Loucy (cell line): ENCODE measurements around the gene TRPM3.

ENCODE experiments used
- H2AFZ ChIP-seq: fragments of 200-600 bp; sonication (generic); 2 replicates; pipeline ENCODE4 v1.6.0; 2016; ENCODE audit warnings: antibody characterized with exemption, mild to moderate bottlenecking, low read length, moderate library complexity
- H3F3A ChIP-seq: fragments of 200-600 bp; 2 replicates; pipeline ENCODE4 v1.6.0; 2016; ENCODE audit warnings: antibody characterized with exemption, low read depth, mild to moderate bottlenecking
- H3K27me3 ChIP-seq: fragments of 200-600 bp; sonication (generic); 2 replicates; pipeline ENCODE4 v1.6.1; 2014; ENCODE audit warnings: low read length, mild to moderate bottlenecking; ENCODE audit not compliant: insufficient read depth, poor library complexity, severe bottlenecking
- H3K36me3 ChIP-seq: fragments of 200-600 bp; sonication (generic); 2 replicates; pipeline ENCODE4 v1.6.1; 2016; ENCODE audit warnings: low read length; ENCODE audit not compliant: insufficient read depth
- H3K4me1 ChIP-seq: fragments of 200-600 bp; sonication (generic); 2 replicates; pipeline ENCODE4 v1.5.1; 2014; ENCODE audit warnings: low read length, mild to moderate bottlenecking; ENCODE audit not compliant: insufficient read depth, poor library complexity, severe bottlenecking
- H3K4me2 ChIP-seq: fragments of 200-600 bp; sonication (generic); 2 replicates; pipeline ENCODE4 v1.6.0; 2014; ENCODE audit warnings: antibody characterized with exemption, low read length, low read depth, mild to moderate bottlenecking; ENCODE audit not compliant: poor library complexity, severe bottlenecking
- H3K4me3 ChIP-seq: fragments of 200-600 bp; sonication (generic); 2 replicates; pipeline ENCODE4 v1.5.1; 2014; ENCODE audit warnings: low read length, mild to moderate bottlenecking, mixed read lengths; ENCODE audit not compliant: poor library complexity, severe bottlenecking
- H3K79me2 ChIP-seq: fragments of 200-600 bp; sonication (generic); 2 replicates; pipeline ENCODE4 v1.6.1; 2014; ENCODE audit warnings: low read length; ENCODE audit not compliant: insufficient read depth
- H3K9ac ChIP-seq: fragments of 200-600 bp; sonication (generic); 2 replicates; pipeline ENCODE4 v1.6.0; 2014; ENCODE audit warnings: mild to moderate bottlenecking, low read depth, low read length, moderate library complexity; ENCODE audit not compliant: poor library complexity, severe bottlenecking
- H3K9me2 ChIP-seq: fragments of 200-600 bp; sonication (generic); replicated peaks from 2 replicates; pipeline ENCODE4 v1.6.1; 2016; ENCODE audit warnings: low read depth, low read length, mixed read lengths
- H3K9me3 ChIP-seq: fragments of 200-600 bp; sonication (generic); 2 replicates; pipeline ENCODE4 v1.6.1; 2014; ENCODE audit warnings: mild to moderate bottlenecking, antibody characterized with exemption, low read length, low read depth; ENCODE audit not compliant: insufficient read depth
- H4K20me1 ChIP-seq: fragments of 200-600 bp; sonication (generic); 2 replicates; pipeline ENCODE4 v1.6.0; 2014; ENCODE audit warnings: antibody characterized with exemption, low read length, mild to moderate bottlenecking; ENCODE audit not compliant: insufficient read depth, poor library complexity, severe bottlenecking
- EZH2phosphoT487 ChIP-seq: fragments of 200-600 bp; IDR thresholded peaks from 2 replicates; pipeline ENCODE4 v1.6.1; 2018; ENCODE audit warnings: antibody characterized with exemption, mild to moderate bottlenecking, moderate library complexity, borderline replicate concordance
- TF ChIP-seq, protein P1 (sequence below): fragments of 200-600 bp; sonication (generic); conservative IDR thresholded peaks from 2 replicates; pipeline ENCODE4 v1.5.1; 2014; ENCODE audit warnings: mild to moderate bottlenecking, antibody characterized with exemption, low read length

The TRPM3 gene

DNA sequence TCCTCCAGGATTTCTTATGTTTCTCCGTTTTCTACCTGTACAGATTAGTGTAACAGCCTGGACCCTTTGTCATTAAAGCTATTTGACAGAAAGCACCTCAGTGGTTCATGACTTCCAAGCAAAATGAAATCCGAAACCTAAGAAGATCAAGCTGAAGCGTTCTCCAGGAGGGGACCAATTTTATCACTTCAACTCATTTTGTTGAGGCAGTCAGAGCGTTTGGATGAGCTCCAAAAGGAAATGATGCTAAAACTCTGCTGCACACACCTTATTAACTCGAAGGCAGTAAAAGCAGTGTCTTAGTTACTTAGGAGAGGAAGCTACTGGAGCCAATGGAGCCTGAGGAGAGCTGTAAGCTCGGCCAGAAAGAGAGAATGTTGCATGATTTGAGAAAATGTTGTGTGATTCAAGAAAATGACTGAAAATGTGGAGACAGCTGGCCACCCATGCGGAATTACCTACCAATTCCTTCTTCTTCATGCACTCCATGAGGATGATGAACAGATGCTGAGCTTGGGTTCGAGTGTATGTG, 360.2 kb downstream of the TRPM3 start:
- TF ChIP-seq, protein P1, sequence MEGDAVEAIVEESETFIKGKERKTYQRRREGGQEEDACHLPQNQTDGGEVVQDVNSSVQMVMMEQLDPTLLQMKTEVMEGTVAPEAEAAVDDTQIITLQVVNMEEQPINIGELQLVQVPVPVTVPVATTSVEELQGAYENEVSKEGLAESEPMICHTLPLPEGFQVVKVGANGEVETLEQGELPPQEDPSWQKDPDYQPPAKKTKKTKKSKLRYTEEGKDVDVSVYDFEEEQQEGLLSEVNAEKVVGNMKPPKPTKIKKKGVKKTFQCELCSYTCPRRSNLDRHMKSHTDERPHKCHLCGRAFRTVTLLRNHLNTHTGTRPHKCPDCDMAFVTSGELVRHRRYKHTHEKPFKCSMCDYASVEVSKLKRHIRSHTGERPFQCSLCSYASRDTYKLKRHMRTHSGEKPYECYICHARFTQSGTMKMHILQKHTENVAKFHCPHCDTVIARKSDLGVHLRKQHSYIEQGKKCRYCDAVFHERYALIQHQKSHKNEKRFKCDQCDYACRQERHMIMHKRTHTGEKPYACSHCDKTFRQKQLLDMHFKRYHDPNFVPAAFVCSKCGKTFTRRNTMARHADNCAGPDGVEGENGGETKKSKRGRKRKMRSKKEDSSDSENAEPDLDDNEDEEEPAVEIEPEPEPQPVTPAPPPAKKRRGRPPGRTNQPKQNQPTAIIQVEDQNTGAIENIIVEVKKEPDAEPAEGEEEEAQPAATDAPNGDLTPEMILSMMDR: no peak
- TF ChIP-seq EZH2phosphoT487: no peak
- no peaks in the 10 kb centered on the region for H3K4me1 ChIP-seq
- no peak overlapping the region for H3K4me2 ChIP-seq
- H3K9me2 ChIP-seq: no peaks in the 10 kb centered on the region
- H4K20me1 ChIP-seq: no peaks in the 10 kb centered on the region
- no peak overlapping the region for H2AFZ ChIP-seq
- H3K36me3 ChIP-seq: no peaks in the 10 kb centered on the region
- H3K9me3 ChIP-seq: no peaks in the 10 kb centered on the region
- H3K4me3 ChIP-seq: no peak overlapping the region
- no peaks in the 10 kb centered on the region for H3F3A ChIP-seq
- no peak overlapping the region for H3K9ac ChIP-seq
- H3K27me3 ChIP-seq: no peaks in the 10 kb centered on the region
- H3K79me2 ChIP-seq: no peaks in the 10 kb centered on the region

GRCh38 chr9:70760228-70760627, 361.2 kb downstream of the TRPM3 start:
- Histone ChIP-seq H2AFZ (no peak overlapping the region), H3K4me2 (no peak overlapping the region), H3K27me3 (no peaks in the 10 kb centered on the region), H3K9me2 (no peaks in the 10 kb centered on the region), H4K20me1 (no peaks in the 10 kb centered on the region), H3K4me1 (no peaks in the 10 kb centered on the region), H3K9ac (no peak overlapping the region), H3K4me3 (no peak overlapping the region), H3K9me3 (no peaks in the 10 kb centered on the region), H3F3A (no peaks in the 10 kb centered on the region), H3K79me2 (no peaks in the 10 kb centered on the region), H3K36me3 (no peaks in the 10 kb centered on the region)
- no peak for TF ChIP-seq EZH2phosphoT487
- TF ChIP-seq, protein P1: no peak

DNA sequence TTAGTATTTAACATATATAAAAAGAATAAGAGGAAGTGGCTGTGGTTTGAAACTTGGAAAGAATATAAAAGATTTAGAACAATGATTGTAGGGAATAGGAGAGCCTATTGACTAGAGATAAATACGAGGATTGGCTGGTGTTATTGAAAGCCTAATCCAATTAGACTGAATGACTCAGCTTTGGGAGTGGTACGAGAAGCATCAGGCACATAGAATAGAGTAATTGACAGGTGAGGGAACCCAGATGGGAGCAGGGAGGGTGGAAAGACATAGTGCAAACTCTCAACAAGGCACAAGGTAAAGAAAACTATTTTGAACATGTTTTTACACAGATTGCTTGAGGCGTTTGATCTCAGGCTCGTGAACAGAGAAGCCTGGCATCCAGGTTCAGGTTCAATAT, 368.1 kb downstream of the TRPM3 start:
- no peaks in the 10 kb centered on the region for H3K36me3 ChIP-seq
- H3K4me1 ChIP-seq: no peaks in the 10 kb centered on the region
- H3K9ac ChIP-seq: no peak overlapping the region
- H4K20me1 ChIP-seq: no peaks in the 10 kb centered on the region
- no peaks in the 10 kb centered on the region for H3K9me3 ChIP-seq
- no peaks in the 10 kb centered on the region for H3K9me2 ChIP-seq
- H2AFZ ChIP-seq: no peak overlapping the region
- H3F3A ChIP-seq: no peaks in the 10 kb centered on the region
- no peak for TF ChIP-seq EZH2phosphoT487
- TF ChIP-seq, protein P1: no peak
- no peak overlapping the region for H3K4me2 ChIP-seq
- no peaks in the 10 kb centered on the region for H3K79me2 ChIP-seq
- H3K27me3 ChIP-seq: no peaks in the 10 kb centered on the region
- H3K4me3 ChIP-seq: no peak overlapping the region
